ENCODE results near the gene AHCYL1.

DNA sequence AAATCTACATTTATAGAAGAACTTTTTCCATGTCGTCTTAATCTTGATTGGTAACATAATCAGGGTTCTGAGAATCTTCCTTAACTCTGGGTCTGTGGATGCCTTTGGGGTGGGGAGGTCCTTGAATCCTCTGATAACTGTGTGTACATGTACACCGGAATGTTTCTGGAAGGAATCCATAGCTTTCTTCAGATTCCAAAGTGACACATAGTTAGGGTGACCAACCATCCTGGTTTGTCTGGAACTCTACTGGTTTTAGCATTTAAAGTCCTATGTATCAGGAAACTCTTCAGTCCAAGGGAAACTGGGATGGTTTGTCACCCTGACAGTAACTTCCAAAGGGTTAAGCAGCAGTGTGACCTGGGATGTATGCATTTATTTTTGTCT, 66.7 kb downstream of the AHCYL1 start:
- TF ChIP-seq CTCF (IDR thresholded peaks at IDR 0.05), result no peak
- TF ChIP-seq POLR2A (IDR thresholded peaks at IDR 0.05), result no peak

All from sigmoid colon (tissue), 3 donors.